Activated effector memory CD4-positive, alpha-beta T cell treated with anti-CD3 and anti-CD28 coated beads, Interleukin-2, amount 50 U/mL, for 16 hours (primary cell): Measurements from ENCODE around the gene RECK.

ENCODE experiments used
- DNase-seq: peaks from one replicate; pipeline ENCODE4 v3.0.0-alpha.2; 2020

Gene RECK

DNA sequence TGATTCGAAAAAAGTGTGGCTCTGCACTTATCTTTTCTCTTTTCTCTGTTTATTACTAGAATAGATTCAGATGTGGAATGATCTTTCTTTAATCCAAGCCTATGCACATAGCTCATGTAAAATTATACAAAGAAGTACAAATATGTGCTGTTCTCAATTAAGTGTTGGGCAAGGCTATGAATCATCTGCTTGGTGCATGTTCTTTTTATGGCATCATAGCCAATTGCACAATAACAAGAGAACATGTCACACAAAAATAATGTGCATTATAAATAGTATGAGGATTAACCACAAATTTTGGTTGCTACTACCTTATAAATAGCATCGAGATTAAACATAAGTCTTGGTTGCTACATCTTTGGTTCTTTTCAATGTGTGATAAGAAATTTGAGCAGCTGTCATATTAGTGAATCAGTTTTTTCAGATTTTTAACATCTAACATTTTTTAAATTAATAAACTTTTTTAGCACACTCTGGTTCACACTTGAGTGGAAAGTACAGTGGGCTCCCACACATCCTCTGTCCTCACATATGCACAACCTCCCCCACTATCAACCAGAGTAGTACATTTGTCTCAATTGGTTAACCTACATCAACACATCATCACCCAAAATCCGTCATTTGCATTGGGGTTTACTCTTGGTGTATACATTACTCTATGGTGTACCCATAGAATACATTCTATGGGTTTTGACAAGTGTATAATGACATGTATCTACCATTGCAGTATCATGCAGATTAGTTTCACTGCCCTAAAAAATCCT lies 6.8 kb upstream of the RECK start:
- DNase-seq: no peak

DNA sequence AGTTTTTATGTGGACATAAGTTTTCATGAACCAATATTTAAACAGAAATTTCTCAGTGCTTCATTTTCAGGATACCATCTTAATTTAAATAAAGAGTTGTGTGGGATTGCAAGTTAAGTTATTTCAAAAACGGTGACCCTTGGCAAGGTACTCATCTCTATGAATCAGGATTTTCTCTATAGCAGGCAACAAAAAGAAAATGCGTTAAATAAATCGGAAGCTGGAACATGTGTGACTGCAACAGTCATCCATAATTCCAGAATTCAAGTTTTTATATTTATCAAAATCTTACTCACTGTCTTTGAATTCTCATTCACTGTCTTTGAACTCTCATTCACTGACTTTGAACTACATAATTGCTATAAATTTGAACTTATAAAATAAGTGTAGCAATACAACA lies 5.8 kb upstream of the RECK start:
- DNase-seq: no peak

DNA sequence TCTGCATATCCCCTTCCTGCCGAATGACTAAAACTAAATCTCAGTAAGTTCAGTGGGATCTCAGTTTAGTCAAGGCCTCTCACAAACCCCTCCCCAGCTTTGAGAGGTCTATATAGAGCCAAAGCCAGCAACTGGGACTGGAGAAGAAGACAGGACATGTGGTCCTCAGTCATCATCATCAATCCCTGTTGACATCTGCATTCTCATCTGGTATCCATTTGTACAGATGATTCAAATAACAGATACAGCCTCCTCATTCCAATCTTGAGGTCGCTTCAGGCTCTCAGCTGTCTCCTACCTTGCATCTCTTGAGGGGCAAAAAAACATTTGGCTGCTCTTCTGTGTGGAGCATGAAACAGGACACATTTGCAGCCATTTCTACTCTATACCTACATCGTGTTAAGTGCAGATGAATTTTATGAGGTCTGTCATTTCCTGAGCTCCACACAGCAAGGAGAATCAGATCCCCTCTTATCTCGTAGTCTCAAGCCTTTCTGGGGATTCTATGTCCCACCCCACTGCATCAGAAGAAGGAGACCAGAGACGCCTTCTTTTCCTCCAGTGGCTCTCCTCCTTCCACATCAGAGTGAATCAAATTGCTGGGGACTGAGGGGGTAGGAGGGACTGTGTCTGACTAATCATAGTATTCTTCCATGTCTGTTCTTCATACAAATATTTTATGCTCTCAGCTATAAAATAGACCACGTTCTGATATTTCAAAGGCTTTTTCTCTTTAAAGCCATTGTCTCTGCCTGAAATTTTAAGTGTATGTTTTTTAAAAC lies 4.7 kb upstream of the RECK start:
- no peak for DNase-seq

- no peak for DNase-seq
These were observed 2.9 kb upstream of the RECK start for GRCh38 chr9:36033788-36034187.

DNA sequence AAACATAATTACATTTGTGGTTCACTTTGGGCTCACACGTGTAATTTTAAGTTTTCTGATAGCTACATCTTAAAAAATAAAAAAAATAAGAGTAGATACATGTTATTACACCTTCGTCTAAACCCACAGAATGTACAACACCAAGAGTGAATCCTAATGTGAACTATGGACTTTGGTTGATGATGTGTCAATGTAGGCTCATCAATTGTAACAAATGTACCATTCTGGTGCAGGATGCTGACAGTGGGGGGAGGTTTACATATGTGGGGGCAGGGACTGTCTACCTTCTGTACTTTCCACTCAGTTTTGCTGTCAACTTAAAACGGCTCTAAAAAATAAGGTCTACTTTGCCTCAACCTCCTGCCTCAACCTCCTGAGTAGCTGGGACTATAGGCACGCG lies 2.5 kb upstream of the RECK start:
- no peak for DNase-seq

DNA sequence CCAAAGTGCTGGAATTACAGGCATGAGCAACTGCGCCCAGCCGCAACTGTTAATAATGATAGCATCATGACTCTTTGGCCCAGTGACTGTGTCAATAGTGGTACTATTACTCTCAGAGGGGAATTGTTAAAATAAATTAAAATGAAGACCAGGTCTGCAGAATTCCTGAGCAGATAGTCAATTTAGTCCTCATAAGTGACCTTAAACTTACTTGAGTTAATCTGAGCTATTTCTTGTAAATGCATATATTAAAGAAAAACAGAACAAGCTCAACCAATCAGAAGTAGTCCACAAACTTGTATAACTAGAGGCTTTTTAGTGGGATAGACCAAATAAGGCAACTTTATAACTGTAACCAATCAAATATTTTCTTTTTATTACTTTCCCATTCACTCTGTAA lies 1.7 kb upstream of the RECK start:
- DNase-seq: no peak

- no peak for DNase-seq
These were observed 397 bp upstream of the RECK start for GRCh38 chr9:36036253-36036779.

- no peak for DNase-seq
These were observed 923 bp downstream of the RECK start for GRCh38 chr9:36037549-36038122.

DNA sequence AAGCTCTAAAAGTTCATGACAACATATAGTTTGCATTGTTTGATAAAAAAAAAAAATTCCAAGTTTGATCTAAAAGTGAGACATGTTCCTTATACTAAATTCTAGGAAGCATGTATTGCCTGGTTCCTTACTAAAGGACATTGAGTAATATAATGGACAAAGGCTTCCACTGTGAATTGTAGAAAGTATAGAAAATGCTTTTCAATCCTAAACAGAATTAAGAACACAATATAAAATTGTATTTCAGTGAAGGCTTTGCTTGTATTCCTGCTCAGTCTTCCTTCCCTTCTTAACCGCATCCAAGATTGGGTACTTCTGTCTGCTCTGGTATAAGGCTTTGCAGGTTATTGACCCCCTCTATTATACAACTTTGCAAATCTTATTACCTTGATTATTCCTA lies 2.4 kb downstream of the RECK start:
- DNase-seq: no peak

DNA sequence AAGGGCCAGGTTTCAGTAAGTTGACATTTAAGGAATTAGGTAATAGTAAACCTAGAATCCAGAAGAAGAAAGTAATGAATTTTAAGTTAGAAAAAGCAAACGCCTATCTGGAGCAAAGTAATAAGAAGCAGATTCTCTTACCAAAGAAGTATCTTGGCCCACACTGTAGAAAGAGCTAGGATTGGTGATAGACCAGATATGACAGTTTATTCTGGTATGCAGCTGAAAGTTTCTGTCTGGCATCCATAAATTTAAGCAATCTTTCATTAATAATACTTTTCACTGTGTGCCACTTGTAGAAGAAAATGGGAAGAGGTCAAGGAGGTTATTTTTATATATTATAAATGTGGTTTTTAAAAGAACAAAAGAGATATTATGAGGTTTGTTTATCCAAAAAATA lies 3.0 kb downstream of the RECK start:
- no peak for DNase-seq

- DNase-seq: no peak
These were observed 3.7 kb downstream of the RECK start for GRCh38 chr9:36040271-36040925.

GRCh38 chr9:36041506-36041905 lies 4.8 kb downstream of the RECK start:
- DNase-seq: no peak

- no peak for DNase-seq
These were observed 8.9 kb downstream of the RECK start for GRCh38 chr9:36045610-36046009.

- no peak for DNase-seq
These were observed 10.2 kb downstream of the RECK start for GRCh38 chr9:36046923-36047322.

DNA sequence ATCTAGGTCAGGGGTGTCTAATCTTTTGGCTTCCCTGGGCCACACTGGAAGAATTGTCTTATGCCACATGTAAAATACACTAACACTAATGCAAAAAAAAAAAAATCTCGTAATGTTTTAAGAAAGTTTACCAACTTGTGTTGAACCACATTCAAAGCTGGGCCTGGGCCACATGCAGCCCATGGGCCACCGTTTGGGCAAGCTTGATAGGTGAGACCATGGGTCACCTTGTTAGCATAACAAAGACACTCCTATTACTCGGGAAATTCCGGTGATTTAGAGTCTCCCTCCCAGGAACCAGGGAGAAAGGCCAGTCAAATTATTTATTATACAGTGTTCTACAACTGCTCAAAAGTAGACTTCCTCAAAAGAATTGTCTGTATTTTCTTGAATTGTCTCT lies 12.7 kb downstream of the RECK start:
- no peak for DNase-seq

- DNase-seq: no peak
These were observed 13.8 kb downstream of the RECK start for GRCh38 chr9:36050476-36050875.

DNA sequence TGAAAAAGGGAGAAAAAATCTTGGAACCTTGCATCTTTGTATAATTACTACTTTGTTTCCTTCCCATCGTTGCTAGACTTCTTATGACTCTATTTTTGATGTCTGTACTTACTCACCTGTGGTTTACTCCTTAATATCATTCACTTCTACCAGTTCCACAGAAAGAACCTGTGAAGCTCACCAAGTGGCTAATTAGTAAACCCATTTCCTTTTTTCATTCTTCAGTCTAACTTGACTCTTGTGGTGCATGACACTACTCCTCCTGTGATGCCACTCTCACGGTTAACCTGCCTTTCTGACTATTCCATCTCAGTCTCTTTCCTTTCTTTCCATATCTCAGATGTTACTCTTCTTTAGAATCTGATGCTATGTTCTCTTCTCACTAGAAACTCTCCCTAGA lies 14.6 kb downstream of the RECK start:
- no peak for DNase-seq

DNA sequence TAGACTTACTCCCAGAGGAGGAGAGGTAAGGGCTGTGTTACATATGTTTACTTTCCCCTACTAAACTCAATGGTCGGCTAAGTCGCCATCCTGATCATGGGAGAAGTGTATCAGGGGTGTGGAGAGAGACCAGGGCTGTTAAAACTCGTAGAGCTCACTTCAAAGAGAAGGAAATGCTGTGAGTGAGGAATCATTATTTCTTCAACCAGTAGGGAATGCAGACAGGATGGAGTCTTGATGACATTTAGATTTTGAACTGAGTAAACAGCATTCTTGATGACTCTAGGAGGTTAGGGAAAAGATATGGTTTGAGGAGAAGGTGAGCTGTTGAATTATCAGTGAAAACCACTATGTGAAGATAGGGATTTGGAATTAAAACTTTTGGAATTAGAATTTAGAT lies 17.3 kb downstream of the RECK start:
- DNase-seq: no peak

- no peak for DNase-seq
These were observed 20.2 kb downstream of the RECK start for GRCh38 chr9:36056896-36057295.

GRCh38 chr9:36063804-36064447 lies 27.2 kb downstream of the RECK start:
- no peak for DNase-seq

DNA sequence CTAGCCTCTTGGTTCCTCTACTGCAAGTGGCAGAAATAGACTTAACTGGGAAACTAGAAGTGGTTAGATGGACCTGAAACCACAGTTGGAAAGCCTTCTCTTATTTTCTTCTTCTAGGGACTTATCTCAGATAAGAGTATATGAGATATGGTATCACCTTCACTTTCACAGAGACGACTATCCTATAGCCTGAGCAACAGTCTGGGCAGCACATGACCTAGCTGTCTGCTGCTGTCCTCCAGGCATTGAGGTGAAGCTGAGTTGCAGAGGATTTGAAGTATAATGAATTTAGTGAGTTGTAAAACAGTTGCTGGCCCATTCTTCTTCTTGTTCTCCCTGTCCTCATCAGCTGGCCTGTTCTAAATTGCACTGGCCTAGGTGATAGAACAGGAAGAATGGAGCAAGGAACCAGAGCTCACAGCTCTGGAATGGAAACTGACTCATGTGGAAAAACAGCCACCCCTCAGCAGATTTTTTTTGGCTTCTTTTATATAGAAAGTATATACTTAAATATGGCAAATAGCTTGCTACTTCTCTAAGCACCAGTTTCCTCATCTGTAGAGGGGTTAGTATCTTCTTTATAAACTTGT lies 27.8 kb downstream of the RECK start:
- DNase-seq: no peak

GRCh38 chr9:36074055-36074454 lies 37.3 kb downstream of the RECK start:
- DNase-seq: no peak
